Ovary (tissue), 3 donors: ENCODE data around the gene ARHGAP40.

Experiments used
- EP300 ChIP-seq: sonication (generic); formaldehyde crosslinking; IDR thresholded peaks from one replicate; pipeline ENCODE4 v1.6.1; 2017; ENCODE audit warnings: antibody characterized with exemption
- POLR2A ChIP-seq: fragments of 450-650 bp; IDR thresholded peaks from one replicate; pipeline ENCODE4 v1.6.1; 2017; ENCODE audit warnings: antibody characterized with exemption, mild to moderate bottlenecking, moderate library complexity
- TF ChIP-seq, protein P1 (sequence below), 3 donors: fragments of 450-650 bp in 2 of 3; fragments of 200-600 bp in 1 of 3; IDR thresholded peaks; one replicate each; pipeline versions ENCODE4 v1.5.1 to v1.8.0; 2016 to 2022; ENCODE audit warnings: antibody characterized with exemption in 3 of 3, mild to moderate bottlenecking in 1 of 3
- donor health status: DM: no; HTN: no; CAD: no.

DNA sequence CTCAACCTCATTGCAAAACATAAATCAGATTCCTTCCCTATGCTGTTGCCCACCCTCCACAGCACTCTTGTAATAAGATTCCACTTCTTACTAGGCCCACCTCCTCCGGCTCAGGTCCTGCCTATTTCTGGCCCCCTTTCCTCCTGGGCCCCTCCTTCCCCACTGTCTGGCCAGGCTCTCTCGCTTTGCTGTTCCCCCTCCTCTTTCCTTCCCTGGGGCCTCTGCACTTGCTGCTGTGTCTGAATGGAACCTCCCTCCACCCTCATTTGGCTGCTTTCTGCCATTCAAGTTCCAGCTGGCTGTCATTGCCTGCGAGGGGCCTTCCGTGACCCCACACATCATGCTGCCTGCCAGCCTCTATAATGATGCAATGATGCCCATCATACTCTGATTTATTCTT lies 38.9 kb downstream of the ARHGAP40 start:
- TF ChIP-seq EP300 = no peak
- TF ChIP-seq, protein P1, sequence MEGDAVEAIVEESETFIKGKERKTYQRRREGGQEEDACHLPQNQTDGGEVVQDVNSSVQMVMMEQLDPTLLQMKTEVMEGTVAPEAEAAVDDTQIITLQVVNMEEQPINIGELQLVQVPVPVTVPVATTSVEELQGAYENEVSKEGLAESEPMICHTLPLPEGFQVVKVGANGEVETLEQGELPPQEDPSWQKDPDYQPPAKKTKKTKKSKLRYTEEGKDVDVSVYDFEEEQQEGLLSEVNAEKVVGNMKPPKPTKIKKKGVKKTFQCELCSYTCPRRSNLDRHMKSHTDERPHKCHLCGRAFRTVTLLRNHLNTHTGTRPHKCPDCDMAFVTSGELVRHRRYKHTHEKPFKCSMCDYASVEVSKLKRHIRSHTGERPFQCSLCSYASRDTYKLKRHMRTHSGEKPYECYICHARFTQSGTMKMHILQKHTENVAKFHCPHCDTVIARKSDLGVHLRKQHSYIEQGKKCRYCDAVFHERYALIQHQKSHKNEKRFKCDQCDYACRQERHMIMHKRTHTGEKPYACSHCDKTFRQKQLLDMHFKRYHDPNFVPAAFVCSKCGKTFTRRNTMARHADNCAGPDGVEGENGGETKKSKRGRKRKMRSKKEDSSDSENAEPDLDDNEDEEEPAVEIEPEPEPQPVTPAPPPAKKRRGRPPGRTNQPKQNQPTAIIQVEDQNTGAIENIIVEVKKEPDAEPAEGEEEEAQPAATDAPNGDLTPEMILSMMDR (IDR thresholded peaks at IDR 0.05) = no peak
- TF ChIP-seq POLR2A = no peak
